Measurements from ENCODE around the gene POMT2. TPM values are rescaled to one million over a fixed set of nuclear protein-coding genes. Genes with fewer than 3 reads are reported as not detected.

POMT2 gene
- total RNA-seq, 1 donor from 2014 or later, result 34.7 TPM

GRCh38 chr14:77343662-77344061 lies 23.0 kb upstream of the POMT2 start:
- Mint-ChIP-seq H3K9me3 (ENCODE audit: low read depth) (no peaks in the 10 kb centered on the region), H3K4me3 (ENCODE audit: unreplicated experiment) (no peak overlapping the region), H3K36me3 (ENCODE audit: low read depth) (peaks cover 19% of the 10 kb centered on the region), H3K4me1 (ENCODE audit: low read depth) (peaks cover 4% of the 10 kb centered on the region), H3K27ac (ENCODE audit: unreplicated experiment) (no peak overlapping the region), H3K27me3 (ENCODE audit: low read depth) (no peaks in the 10 kb centered on the region)
- TF ChIP-seq CTCF (IDR thresholded peaks at IDR 0.05), result no peak
- no peak for DNase-seq (ENCODE audit: low spot score)

- Mint-ChIP-seq H3K4me1 (ENCODE audit: low read depth) (peaks cover 4% of the 10 kb centered on the region), H3K36me3 (ENCODE audit: low read depth) (peaks cover 19% of the 10 kb centered on the region), H3K27ac (ENCODE audit: unreplicated experiment) (no peak overlapping the region), H3K9me3 (ENCODE audit: low read depth) (no peaks in the 10 kb centered on the region), H3K4me3 (ENCODE audit: unreplicated experiment) (no peak overlapping the region), H3K27me3 (ENCODE audit: low read depth) (no peaks in the 10 kb centered on the region)
- DNase-seq (ENCODE audit: low spot score), result no peak
- no peak for TF ChIP-seq CTCF (IDR thresholded peaks at IDR 0.05)
Observed at GRCh38 chr14:77342726-77343397, 22.2 kb upstream of the POMT2 start.

GRCh38 chr14:77340389-77340788 lies 19.7 kb upstream of the POMT2 start:
- DNase-seq (ENCODE audit: low spot score), result no peak
- Mint-ChIP-seq H3K27ac (ENCODE audit: unreplicated experiment) (no peak overlapping the region), H3K4me1 (ENCODE audit: low read depth) (peaks cover 2% of the 10 kb centered on the region), H3K36me3 (ENCODE audit: low read depth) (peaks cover 21% of the 10 kb centered on the region), H3K4me3 (ENCODE audit: unreplicated experiment) (no peak overlapping the region), H3K9me3 (ENCODE audit: low read depth) (no peaks in the 10 kb centered on the region), H3K27me3 (ENCODE audit: low read depth) (no peaks in the 10 kb centered on the region)
- no peak for TF ChIP-seq CTCF (IDR thresholded peaks at IDR 0.05)

- Mint-ChIP-seq H3K27ac (ENCODE audit: unreplicated experiment) (no peak overlapping the region), H3K27me3 (ENCODE audit: low read depth) (no peaks in the 10 kb centered on the region), H3K36me3 (ENCODE audit: low read depth) (peaks cover 21% of the 10 kb centered on the region), H3K9me3 (ENCODE audit: low read depth) (no peaks in the 10 kb centered on the region), H3K4me1 (ENCODE audit: low read depth) (peaks cover 2% of the 10 kb centered on the region), H3K4me3 (ENCODE audit: unreplicated experiment) (no peak overlapping the region)
- no peak for DNase-seq (ENCODE audit: low spot score)
- TF ChIP-seq CTCF (IDR thresholded peaks at IDR 0.05), result no peak
Observed at GRCh38 chr14:77339407-77339806, 18.7 kb upstream of the POMT2 start.

GRCh38 chr14:77338302-77338701 lies 17.6 kb upstream of the POMT2 start:
- TF ChIP-seq CTCF (IDR thresholded peaks at IDR 0.05), result no peak
- H3K27ac Mint-ChIP-seq (ENCODE audit: unreplicated experiment), result no peak overlapping the region
- H3K4me1 Mint-ChIP-seq (ENCODE audit: low read depth), result no peaks in the 10 kb centered on the region
- no peaks in the 10 kb centered on the region for H3K27me3 Mint-ChIP-seq (ENCODE audit: low read depth)
- no peaks in the 10 kb centered on the region for H3K9me3 Mint-ChIP-seq (ENCODE audit: low read depth)
- no peak overlapping the region for H3K4me3 Mint-ChIP-seq (ENCODE audit: unreplicated experiment)
- H3K36me3 Mint-ChIP-seq (ENCODE audit: low read depth), result peaks cover 19% of the 10 kb centered on the region
- DNase-seq (ENCODE audit: low spot score), result no peak

Measured in chondrocyte (in vitro differentiated cells).